Measurements from ENCODE around the gene ADAMTS12. TPM values are rescaled to one million over a fixed set of nuclear protein-coding genes. Genes with fewer than 3 reads are reported as not detected.

The ADAMTS12 gene
- total RNA-seq, 1 donor from 2014 or later = 4.1 TPM

- Histone ChIP-seq H3K36me3 (ENCODE audit: control insufficient read depth, insufficient read depth, low read length) (no peaks in the 10 kb centered on the region), H3K27me3 (ENCODE audit: control insufficient read depth, insufficient read depth, low read length) (no peaks in the 10 kb centered on the region), H3K4me3 (ENCODE audit: low read depth, low read length) (no peak overlapping the region)
- DNase-seq (ENCODE audit: low read depth) = no peak
- TF ChIP-seq, protein P1, sequence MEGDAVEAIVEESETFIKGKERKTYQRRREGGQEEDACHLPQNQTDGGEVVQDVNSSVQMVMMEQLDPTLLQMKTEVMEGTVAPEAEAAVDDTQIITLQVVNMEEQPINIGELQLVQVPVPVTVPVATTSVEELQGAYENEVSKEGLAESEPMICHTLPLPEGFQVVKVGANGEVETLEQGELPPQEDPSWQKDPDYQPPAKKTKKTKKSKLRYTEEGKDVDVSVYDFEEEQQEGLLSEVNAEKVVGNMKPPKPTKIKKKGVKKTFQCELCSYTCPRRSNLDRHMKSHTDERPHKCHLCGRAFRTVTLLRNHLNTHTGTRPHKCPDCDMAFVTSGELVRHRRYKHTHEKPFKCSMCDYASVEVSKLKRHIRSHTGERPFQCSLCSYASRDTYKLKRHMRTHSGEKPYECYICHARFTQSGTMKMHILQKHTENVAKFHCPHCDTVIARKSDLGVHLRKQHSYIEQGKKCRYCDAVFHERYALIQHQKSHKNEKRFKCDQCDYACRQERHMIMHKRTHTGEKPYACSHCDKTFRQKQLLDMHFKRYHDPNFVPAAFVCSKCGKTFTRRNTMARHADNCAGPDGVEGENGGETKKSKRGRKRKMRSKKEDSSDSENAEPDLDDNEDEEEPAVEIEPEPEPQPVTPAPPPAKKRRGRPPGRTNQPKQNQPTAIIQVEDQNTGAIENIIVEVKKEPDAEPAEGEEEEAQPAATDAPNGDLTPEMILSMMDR (IDR thresholded peaks at IDR 0.05; ENCODE audit: insufficient read depth, low read length, poor library complexity, severe bottlenecking) = no peak
Observed at GRCh38 chr5:33841891-33842290, 49.9 kb downstream of the ADAMTS12 start.

GRCh38 chr5:33840927-33841547 lies 50.8 kb downstream of the ADAMTS12 start:
- DNase-seq (ENCODE audit: low read depth) = no peak
- Histone ChIP-seq H3K4me3 (ENCODE audit: low read depth, low read length) (no peak overlapping the region), H3K27me3 (ENCODE audit: control insufficient read depth, insufficient read depth, low read length) (no peaks in the 10 kb centered on the region), H3K36me3 (ENCODE audit: control insufficient read depth, insufficient read depth, low read length) (no peaks in the 10 kb centered on the region)
- TF ChIP-seq, protein P1 (IDR thresholded peaks at IDR 0.05; ENCODE audit: insufficient read depth, low read length, poor library complexity, severe bottlenecking) = no peak

DNA sequence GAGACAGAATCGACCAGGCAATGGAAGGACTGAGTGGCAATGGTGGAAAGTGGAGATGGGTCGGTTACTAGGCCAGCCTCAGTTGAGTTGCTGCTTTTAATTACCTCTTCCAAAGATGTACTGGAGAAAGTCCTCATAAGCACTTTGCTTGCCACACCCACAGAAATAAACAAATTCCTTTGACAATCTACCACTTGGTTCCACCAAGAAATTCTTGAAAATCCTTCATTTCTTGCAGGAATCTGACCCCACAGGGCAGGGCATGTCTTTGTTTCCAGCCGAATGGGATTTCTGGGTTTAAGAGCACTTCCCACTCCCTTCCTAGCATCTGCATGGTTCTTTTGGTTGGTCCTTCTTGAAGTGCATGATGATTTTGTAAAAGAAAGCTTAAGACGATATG lies 54.5 kb downstream of the ADAMTS12 start:
- Histone ChIP-seq H3K27me3 (ENCODE audit: control insufficient read depth, insufficient read depth, low read length) (no peaks in the 10 kb centered on the region), H3K4me3 (ENCODE audit: low read depth, low read length) (no peak overlapping the region), H3K36me3 (ENCODE audit: control insufficient read depth, insufficient read depth, low read length) (no peaks in the 10 kb centered on the region)
- DNase-seq (ENCODE audit: low read depth) = no peak
- TF ChIP-seq, protein P1 (IDR thresholded peaks at IDR 0.05; ENCODE audit: insufficient read depth, low read length, poor library complexity, severe bottlenecking) = no peak

DNA sequence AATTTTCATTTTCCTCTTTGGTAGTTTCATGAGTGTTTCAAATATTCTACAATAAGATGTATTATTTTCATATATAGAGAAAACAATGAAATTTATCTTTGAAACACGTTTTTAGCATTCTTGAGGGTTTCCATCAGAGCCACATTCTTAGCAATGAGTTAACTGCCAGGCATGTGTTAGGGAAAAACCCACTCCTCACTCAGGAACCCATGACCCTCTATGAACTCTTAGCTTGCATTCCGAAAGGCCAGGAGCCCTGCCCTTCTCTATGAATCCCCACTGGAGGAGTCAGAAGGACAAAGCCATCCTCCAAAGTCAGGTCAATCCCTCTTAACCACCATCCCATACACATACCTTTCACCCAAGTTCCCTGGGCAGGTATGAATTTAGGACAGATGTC lies 57.5 kb downstream of the ADAMTS12 start:
- H3K4me3 ChIP-seq (ENCODE audit: low read depth, low read length) = no peak overlapping the region
- H3K27me3 ChIP-seq (ENCODE audit: control insufficient read depth, insufficient read depth, low read length) = no peaks in the 10 kb centered on the region
- H3K36me3 ChIP-seq (ENCODE audit: control insufficient read depth, insufficient read depth, low read length) = no peaks in the 10 kb centered on the region
- TF ChIP-seq, protein P1 (IDR thresholded peaks at IDR 0.05; ENCODE audit: insufficient read depth, low read length, poor library complexity, severe bottlenecking) = no peak
- no peak for DNase-seq (ENCODE audit: low read depth)

- TF ChIP-seq, protein P1 (IDR thresholded peaks at IDR 0.05; ENCODE audit: insufficient read depth, low read length, poor library complexity, severe bottlenecking) = no peak
- no peaks in the 10 kb centered on the region for H3K36me3 ChIP-seq (ENCODE audit: control insufficient read depth, insufficient read depth, low read length)
- DNase-seq (ENCODE audit: low read depth) = no peak
Observed at GRCh38 chr5:33833237-33833575, 58.6 kb downstream of the ADAMTS12 start.

More at GRCh38 chr5:33833237-33833575, 58.6 kb downstream of the ADAMTS12 start:
- Histone ChIP-seq H3K27me3 (ENCODE audit: control insufficient read depth, insufficient read depth, low read length) (no peaks in the 10 kb centered on the region), H3K4me3 (ENCODE audit: low read depth, low read length) (no peak overlapping the region)
